NK-92 (cell line): ENCODE measurements around the gene AOAH.
"Not testable (repeated sequence)": the region's sequence is repeated elsewhere in the genome, so short reads cannot be mapped to it uniquely, and the experiment has no call there.

ENCODE experiments used
- DNase-seq: peaks from one replicate; lab custom pipeline; 2025; ENCODE audit not compliant: unreplicated experiment; lab: John Stamatoyannopoulos, UW

AOAH gene

GRCh38 chr7:36736899-36737211, 12.6 kb upstream of the AOAH start:
- no peak for DNase-seq

GRCh38 chr7:36736090-36736898, 12.0 kb upstream of the AOAH start:
- no peak for DNase-seq

GRCh38 chr7:36735172-36735571, 10.9 kb upstream of the AOAH start:
- no peak for DNase-seq

- DNase-seq, result no peak
These were observed 10.4 kb upstream of the AOAH start for GRCh38 chr7:36734731-36735130.

- DNase-seq, result no peak
These were observed 9.1 kb upstream of the AOAH start for GRCh38 chr7:36733411-36733810.

DNA sequence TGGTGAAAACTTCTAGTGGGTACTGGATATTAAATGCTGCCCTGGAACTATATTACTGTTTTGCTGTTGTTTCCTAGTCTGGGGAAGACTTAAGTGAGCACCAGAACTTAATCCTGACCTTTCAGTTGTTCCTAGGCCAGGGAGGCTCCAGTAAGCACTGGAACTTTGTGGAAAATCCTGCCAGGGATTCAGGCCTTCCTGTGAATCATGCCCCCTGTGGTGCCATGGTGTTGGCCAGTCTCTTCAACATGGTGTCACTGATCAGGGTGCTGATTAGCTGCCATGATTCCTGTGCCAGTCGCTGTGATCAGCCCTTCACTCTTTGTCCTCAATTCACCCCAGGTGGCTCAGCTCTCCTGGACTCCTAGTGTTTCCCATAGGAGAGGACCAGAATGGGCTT, 8.5 kb upstream of the AOAH start:
- DNase-seq, result no peak

- no peak for DNase-seq
These were observed 5.8 kb upstream of the AOAH start for GRCh38 chr7:36730046-36730445.

DNA sequence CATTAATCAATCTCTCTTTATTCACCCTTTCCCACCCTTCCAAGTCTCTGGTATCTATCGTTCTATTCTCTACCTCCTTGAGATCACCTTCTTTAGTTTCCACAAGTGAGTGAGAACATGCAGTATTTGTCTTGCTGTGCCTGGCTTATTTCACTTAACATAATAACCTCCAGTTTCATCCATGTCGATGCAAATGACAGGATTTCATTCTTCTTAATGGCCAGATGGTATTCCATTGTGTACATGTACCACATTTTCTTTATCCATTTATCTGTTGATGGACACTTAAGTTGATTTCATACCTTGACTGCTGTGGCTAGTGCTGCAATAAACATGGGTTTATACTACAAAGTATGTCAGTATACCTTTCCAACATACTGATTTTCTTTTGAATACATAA, 3.8 kb upstream of the AOAH start:
- DNase-seq, result no peak

DNA sequence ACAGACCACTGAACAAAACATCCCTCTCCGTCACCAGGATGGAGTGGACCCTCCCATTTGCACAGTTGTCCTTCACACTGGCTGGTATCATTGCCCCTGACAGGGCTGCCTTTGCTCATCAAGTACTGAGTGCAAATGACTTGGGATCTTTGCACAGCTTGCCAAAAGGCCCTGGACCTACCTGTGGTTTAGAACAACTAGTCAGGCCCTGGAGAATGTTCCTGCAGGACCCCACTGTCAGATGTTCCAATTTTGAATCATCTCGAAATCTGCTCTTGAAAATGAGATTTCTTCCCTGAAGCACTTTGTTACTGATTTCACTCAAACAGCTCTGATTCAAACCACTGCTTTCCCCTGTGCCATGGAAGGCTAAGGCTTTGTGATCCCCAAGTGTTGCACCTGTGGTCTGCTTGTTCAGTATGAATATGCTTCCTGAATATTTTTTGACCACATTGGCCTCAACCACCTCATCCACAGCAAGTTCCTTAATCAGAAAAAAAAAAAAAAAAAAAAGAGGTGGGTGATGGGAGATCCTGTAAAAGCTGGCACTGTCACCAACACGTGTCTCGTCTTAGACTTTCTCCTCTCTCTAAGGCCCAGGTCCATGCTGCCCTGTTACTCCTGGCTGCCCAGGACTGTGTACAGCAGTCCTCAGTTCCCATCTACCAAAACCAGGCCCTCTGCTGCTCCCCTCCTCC, 2.7 kb upstream of the AOAH start:
- DNase-seq, result no peak

DNA sequence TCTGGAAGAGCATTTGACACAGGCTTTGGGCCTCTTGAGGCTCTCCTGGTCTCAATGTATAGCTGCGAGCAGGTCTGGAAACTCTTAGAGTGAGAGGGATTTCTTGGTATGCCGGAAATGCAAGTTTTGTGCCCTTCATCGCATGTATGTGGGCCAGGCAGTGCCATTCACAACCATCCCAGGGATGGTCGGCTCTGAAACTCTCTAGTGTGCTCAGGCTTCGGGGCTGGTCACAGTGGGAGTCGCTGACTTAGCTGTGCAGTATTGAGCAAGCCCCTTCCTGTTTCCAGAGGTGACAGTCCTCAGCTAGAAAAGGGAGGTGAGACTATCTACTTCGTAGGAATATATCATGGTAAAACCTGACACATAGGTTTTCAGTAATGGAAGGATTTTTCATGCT, 2.0 kb upstream of the AOAH start:
- no peak for DNase-seq

- DNase-seq, result no peak
These were observed 702 bp upstream of the AOAH start for GRCh38 chr7:36724996-36725395.

DNA sequence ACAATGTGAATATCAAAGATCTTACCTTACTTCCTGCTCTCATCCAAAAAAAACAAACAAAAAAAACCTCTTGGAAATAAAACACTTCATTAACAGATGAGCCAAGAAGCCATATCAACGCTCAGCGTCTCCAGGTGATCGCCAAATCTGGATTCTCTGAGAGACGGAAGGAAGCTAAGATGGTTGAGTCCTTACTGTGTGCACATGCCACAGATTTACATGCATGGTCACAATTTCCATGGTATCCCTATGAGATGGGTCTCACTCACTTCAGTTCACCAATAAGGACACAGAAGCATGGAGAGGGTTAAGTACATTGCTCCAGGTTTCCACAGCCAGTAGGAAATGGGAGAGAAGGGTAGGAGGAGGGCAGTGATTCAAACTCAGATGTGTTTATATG, 1.0 kb downstream of the AOAH start:
- DNase-seq, result no peak

GRCh38 chr7:36719083-36719632, 5.1 kb downstream of the AOAH start:
- no peak for DNase-seq

GRCh38 chr7:36717586-36717985, 6.7 kb downstream of the AOAH start:
- DNase-seq, result no peak

GRCh38 chr7:36716802-36717201, 7.5 kb downstream of the AOAH start:
- not testable (repeated sequence) for DNase-seq

DNA sequence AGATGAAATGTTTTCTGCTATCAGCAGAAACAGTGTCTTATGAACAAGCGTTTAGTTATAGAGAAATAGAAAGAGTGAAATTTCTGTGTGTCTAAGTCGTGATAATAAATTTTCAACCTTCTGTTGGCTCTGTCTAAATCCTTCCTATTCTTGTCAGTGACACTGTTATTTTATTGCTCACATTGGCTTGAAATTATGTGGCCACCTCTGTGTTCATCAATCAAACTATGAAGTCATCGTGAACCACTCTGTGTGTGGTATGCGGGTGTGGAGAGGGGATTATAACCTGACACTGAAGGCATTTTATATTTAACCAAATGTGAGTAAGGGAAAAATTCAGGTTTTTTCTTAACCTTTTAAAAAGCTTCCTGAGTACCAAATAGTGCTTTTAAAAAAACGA, 12.3 kb downstream of the AOAH start:
- no peak for DNase-seq

DNA sequence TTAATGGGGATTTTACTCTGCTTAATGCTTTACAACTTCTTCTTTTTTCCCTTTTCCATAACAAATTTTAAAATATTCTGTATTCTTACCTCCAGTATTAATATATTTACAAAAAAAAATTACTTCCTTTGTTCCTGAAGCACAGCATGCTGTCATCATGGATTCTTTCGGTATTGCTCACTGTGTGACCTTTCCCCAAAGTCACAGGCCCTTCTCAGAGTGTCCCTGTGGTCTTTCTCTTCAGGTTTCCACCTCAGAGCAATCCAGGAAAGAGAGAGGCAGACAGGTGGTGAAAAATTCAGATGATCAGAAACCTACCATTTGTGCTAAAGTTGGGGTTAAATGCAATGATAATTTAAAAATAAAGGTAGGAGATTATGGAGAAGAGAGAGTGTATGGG, 13.0 kb downstream of the AOAH start:
- no peak for DNase-seq

- no peak for DNase-seq
These were observed 14.0 kb downstream of the AOAH start for GRCh38 chr7:36710186-36710791.

DNA sequence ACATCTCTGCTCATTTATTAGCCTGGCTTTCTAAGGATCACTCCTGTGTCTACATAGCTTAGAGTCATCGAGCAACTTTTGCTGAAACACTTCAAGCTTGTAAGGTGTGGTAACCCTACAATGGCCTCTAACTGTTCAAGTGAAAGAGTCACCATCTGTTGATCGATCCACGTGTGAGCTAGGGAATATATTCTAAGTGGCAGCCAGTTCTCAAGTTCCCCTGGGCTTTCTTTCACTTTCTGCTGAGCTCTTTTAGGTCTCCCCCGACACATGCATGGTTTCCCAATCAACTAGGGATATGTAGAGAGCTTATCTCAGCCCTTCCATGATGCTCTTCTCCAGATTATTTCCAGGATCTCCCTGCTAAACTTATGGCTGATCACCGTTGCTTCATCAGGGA, 15.5 kb downstream of the AOAH start:
- no peak for DNase-seq

- DNase-seq, result no peak
These were observed 16.4 kb downstream of the AOAH start for GRCh38 chr7:36707898-36708297.

- DNase-seq, result no peak
These were observed 16.8 kb downstream of the AOAH start for GRCh38 chr7:36707465-36707864.

- not testable (repeated sequence) for DNase-seq
These were observed 20.4 kb downstream of the AOAH start for GRCh38 chr7:36703860-36704259.
